ENCODE data around the gene CD53. TPM values are rescaled to one million over a fixed set of nuclear protein-coding genes. Genes with fewer than 3 reads are reported as not detected.

CD53 gene
- total RNA-seq, 1 experiment from 2014 or later = not detected

- intact Hi-C loops (cut with micrococcal nuclease; ENCODE audit: unreplicated experiment) = no loop called here
Measured at GRCh38 chr1:110890474-110891196, 17.7 kb downstream of the CD53 start.

GRCh38 chr1:110893908-110894490 is 21.1 kb downstream of the CD53 start:
- Mint-ChIP-seq H3K27ac (ENCODE audit: unreplicated experiment) (no peak overlapping the region), H3K27me3 (ENCODE audit: insufficient read depth, unreplicated experiment) (peaks cover 5% of the 10 kb centered on the region), H3K36me3 (ENCODE audit: insufficient read depth, unreplicated experiment) (no peaks in the 10 kb centered on the region), H3K4me1 (ENCODE audit: low read depth, unreplicated experiment) (no peaks in the 10 kb centered on the region), H3K9me3 (ENCODE audit: unreplicated experiment) (no peaks in the 10 kb centered on the region), H3K4me3 (ENCODE audit: unreplicated experiment) (no peak overlapping the region)
- Histone ChIP-seq H3K9me3 (no peaks in the 10 kb centered on the region), H3K36me3 (ENCODE audit: control insufficient read depth, insufficient read depth, low read length) (no peaks in the 10 kb centered on the region), H3K4me1 (peaks cover under 1% of the 10 kb centered on the region; the same call in 1 of the 2 replicates), H3K27me3 (replicated peaks; ENCODE audit: control insufficient read depth, insufficient read depth, low read length) (no peaks in the 10 kb centered on the region), H3K4me3 (ENCODE audit: low read depth, low read length) (no peak overlapping the region)
- intact Hi-C loops (cut with micrococcal nuclease; ENCODE audit: unreplicated experiment) = no loop called here
- TF ChIP-seq CTCF (IDR thresholded peaks at IDR 0.05; ENCODE audit: insufficient read depth in 1 of 2, low read depth in 1 of 2, low read length in 1 of 2, severe bottlenecking in 1 of 2, unreplicated experiment in 1 of 2) = no peak
- BruUV-seq (replicated peaks) = no TSS peak
- DNase-seq = no peak
- ChIA-PET POLR2A (no interaction called here), CTCF (no interaction called here)

More at GRCh38 chr1:110890474-110891196, 17.7 kb downstream of the CD53 start:
- H3K36me3 ChIP-seq (ENCODE audit: control insufficient read depth, insufficient read depth, low read length) = no peaks in the 10 kb centered on the region
- no peak overlapping the region for H3K4me3 ChIP-seq (ENCODE audit: low read depth, low read length)
- no TSS peak for BruUV-seq (replicated peaks)
- no peaks in the 10 kb centered on the region for H3K27me3 ChIP-seq (replicated peaks; ENCODE audit: control insufficient read depth, insufficient read depth, low read length)
- Mint-ChIP-seq H3K4me1 (ENCODE audit: low read depth, unreplicated experiment) (peaks cover 6% of the 10 kb centered on the region), H3K27ac (ENCODE audit: unreplicated experiment) (no peak overlapping the region), H3K9me3 (ENCODE audit: unreplicated experiment) (no peaks in the 10 kb centered on the region), H3K27me3 (ENCODE audit: insufficient read depth, unreplicated experiment) (peaks cover 3% of the 10 kb centered on the region), H3K36me3 (ENCODE audit: insufficient read depth, unreplicated experiment) (no peaks in the 10 kb centered on the region), H3K4me3 (ENCODE audit: unreplicated experiment) (no peak overlapping the region)
- CTCF ChIA-PET = no interaction called here
- H3K4me1 ChIP-seq = peaks cover 10% of the 10 kb centered on the region
- no peaks in the 10 kb centered on the region for H3K9me3 ChIP-seq
- no peak for DNase-seq
- POLR2A ChIA-PET = no interaction called here
- TF ChIP-seq CTCF (IDR thresholded peaks at IDR 0.05; ENCODE audit: insufficient read depth in 1 of 2, low read depth in 1 of 2, low read length in 1 of 2, severe bottlenecking in 1 of 2, unreplicated experiment in 1 of 2) = no peak

GRCh38 chr1:110896090-110896489 is 23.1 kb downstream of the CD53 start:
- no peaks in the 10 kb centered on the region for H3K4me1 ChIP-seq
- ChIA-PET POLR2A (no interaction called here), CTCF (no interaction called here)
- H3K9me3 ChIP-seq = no peaks in the 10 kb centered on the region
- intact Hi-C loops (cut with micrococcal nuclease; ENCODE audit: unreplicated experiment) = no loop called here
- H3K27ac Mint-ChIP-seq (ENCODE audit: unreplicated experiment) = no peak overlapping the region
- H3K4me3 Mint-ChIP-seq (ENCODE audit: unreplicated experiment) = no peak overlapping the region
- H3K36me3 ChIP-seq (ENCODE audit: control insufficient read depth, insufficient read depth, low read length) = no peaks in the 10 kb centered on the region
- H3K27me3 Mint-ChIP-seq (ENCODE audit: insufficient read depth, unreplicated experiment) = peaks cover 5% of the 10 kb centered on the region
- no peaks in the 10 kb centered on the region for H3K9me3 Mint-ChIP-seq (ENCODE audit: unreplicated experiment)
- H3K36me3 Mint-ChIP-seq (ENCODE audit: insufficient read depth, unreplicated experiment) = no peaks in the 10 kb centered on the region
- no peaks in the 10 kb centered on the region for H3K27me3 ChIP-seq (replicated peaks; ENCODE audit: control insufficient read depth, insufficient read depth, low read length)
- DNase-seq = no peak
- no peaks in the 10 kb centered on the region for H3K4me1 Mint-ChIP-seq (ENCODE audit: low read depth, unreplicated experiment)
- no TSS peak for BruUV-seq (replicated peaks)
- TF ChIP-seq CTCF (IDR thresholded peaks at IDR 0.05; ENCODE audit: insufficient read depth in 1 of 2, low read depth in 1 of 2, low read length in 1 of 2, severe bottlenecking in 1 of 2, unreplicated experiment in 1 of 2) = no peak
- H3K4me3 ChIP-seq (ENCODE audit: low read depth, low read length) = no peak overlapping the region
